Measurements from ENCODE around the gene FOXP2. TPM values are rescaled to one million over a fixed set of nuclear protein-coding genes. Genes with fewer than 3 reads are reported as not detected.

The FOXP2 gene
- total and polyA plus RNA-seq, 2 of the 4 experiments (the other 2 are of a cell fraction) = 0.89 to 1.1 TPM

DNA sequence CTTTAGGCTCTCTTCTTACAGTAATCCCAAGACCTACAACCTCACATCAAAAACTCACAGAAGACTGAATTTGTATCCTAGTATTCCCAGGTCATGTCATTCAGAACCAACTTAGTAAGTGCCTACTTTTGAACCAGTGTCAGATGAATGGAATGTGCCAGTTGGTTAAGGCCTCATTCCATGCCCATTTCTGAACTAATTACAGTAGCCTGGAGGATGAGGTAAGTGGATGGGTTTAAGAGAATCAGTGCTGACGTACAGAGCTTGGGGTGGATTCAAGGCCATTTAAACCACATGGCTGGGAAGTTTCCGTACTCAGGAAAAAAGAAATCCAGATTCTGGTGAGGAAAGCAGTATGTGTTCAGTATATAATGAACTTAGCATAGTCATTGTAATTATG lies 21.9 kb upstream of the FOXP2 start:
- Histone ChIP-seq H3K9ac (ENCODE audit: low read depth, low read length) (no peak overlapping the region), H2AK9ac (replicated peaks; ENCODE audit: low read depth, low read length, poor library complexity) (no peak overlapping the region), H2BK20ac (ENCODE audit: low read depth, low read length) (no peak overlapping the region), H4K91ac (ENCODE audit: insufficient read depth, low read depth, low read length) (no peak overlapping the region), H3K14ac (replicated peaks; ENCODE audit: low read depth, low read length) (no peak overlapping the region), H3K18ac (ENCODE audit: low read depth, low read length) (no peak overlapping the region), H2BK120ac (ENCODE audit: low read depth, low read length) (no peak overlapping the region), H3K79me1 (ENCODE audit: low read depth in 1 of 2, low read length in 2 of 2) (no peaks in the 10 kb centered on the region), H2AFZ (replicated peaks; ENCODE audit: low read length, poor library complexity) (no peak overlapping the region), H3K4me2 (ENCODE audit: low read depth, low read length) (no peak overlapping the region), H3K9me3 (ENCODE audit: control insufficient read depth, insufficient read depth, low read length) (no peaks in the 10 kb centered on the region), H3K27me3 (ENCODE audit: control insufficient read depth, insufficient read depth, low read length) (no peaks in the 10 kb centered on the region), H2BK15ac (ENCODE audit: low read depth, low read length) (no peak overlapping the region), H2AK5ac (ENCODE audit: low read depth, low read length) (no peak overlapping the region), H3K4ac (ENCODE audit: low read depth, low read length) (no peak overlapping the region), H2BK5ac (ENCODE audit: low read depth, low read length, poor library complexity, severe bottlenecking) (no peak overlapping the region), H3K36me3 (ENCODE audit: control insufficient read depth, insufficient read depth, low read length) (no peaks in the 10 kb centered on the region), H3K27ac (ENCODE audit: insufficient read depth, low read length) (no peak overlapping the region), H4K8ac (ENCODE audit: low read depth in 2 of 2, low read length in 2 of 2) (no peak overlapping the region), H3K56ac (ENCODE audit: extremely low read depth, insufficient read depth, low read length) (no peak overlapping the region), H4K20me1 (ENCODE audit: insufficient read depth, low read length) (no peaks in the 10 kb centered on the region), H3K4me1 (ENCODE audit: control insufficient read depth, insufficient read depth, low read length) (no peaks in the 10 kb centered on the region), H4K5ac (ENCODE audit: low read depth, low read length) (no peak overlapping the region), H3K4me3 (ENCODE audit: insufficient read depth, low read depth, low read length) (no peak overlapping the region), H3K9me1 (ENCODE audit: insufficient read depth, low read length) (no peaks in the 10 kb centered on the region), H3K23ac (ENCODE audit: low read depth, low read length) (no peak overlapping the region)
- dilution Hi-C loops (cut with HindIII; ENCODE audit: low sequenced_read_pairs, unreplicated experiment) (no loop called here), in situ Hi-C loops (cut with MboI; ENCODE audit: low sequenced_read_pairs) (no loop called here), intact Hi-C loops (cut with micrococcal nuclease) (no loop called here)
- no TSS peak for BruUV-seq (replicated peaks)
- no CpG with 5 or more reads among the region's 2 CpGs for WGBS, 2 experiments (ENCODE audit: extremely low coverage in 2 of 2, insufficient read length in 1 of 2)
- TF ChIP-seq MAZ (IDR thresholded peaks at IDR 0.05; ENCODE audit: borderline replicate concordance, low read depth, low read length) (no peak), NFE2L2 (IDR thresholded peaks at IDR 0.05; ENCODE audit: low read depth, low read length) (no peak), SMC3 (IDR thresholded peaks at IDR 0.05; ENCODE audit: low read depth, low read length) (no peak), MXI1 (IDR thresholded peaks at IDR 0.05; ENCODE audit: borderline replicate concordance, low read depth, low read length) (no peak), RCOR1 (IDR thresholded peaks at IDR 0.05; ENCODE audit: insufficient replicate concordance, low read length) (no peak), POLR2A (IDR thresholded peaks at IDR 0.05; ENCODE audit: low read depth, low read length) (no peak), FOS (IDR thresholded peaks at IDR 0.05; ENCODE audit: low read depth, low read length) (no peak), MAFK (IDR thresholded peaks at IDR 0.05; ENCODE audit: low read depth, low read length) (no peak), RAD21 (IDR thresholded peaks at IDR 0.05; ENCODE audit: low read length) (no peak), CHD1 (IDR thresholded peaks at IDR 0.05; ENCODE audit: low read depth, low read length) (no peak), BHLHE40 (IDR thresholded peaks at IDR 0.05; ENCODE audit: low read depth, low read length) (no peak), RFX5 (IDR thresholded peaks at IDR 0.05; ENCODE audit: low read depth, low read length) (no peak), CEBPB (IDR thresholded peaks at IDR 0.05; ENCODE audit: low read depth, low read length) (no peak)
- TF ChIP-seq, protein P1, sequence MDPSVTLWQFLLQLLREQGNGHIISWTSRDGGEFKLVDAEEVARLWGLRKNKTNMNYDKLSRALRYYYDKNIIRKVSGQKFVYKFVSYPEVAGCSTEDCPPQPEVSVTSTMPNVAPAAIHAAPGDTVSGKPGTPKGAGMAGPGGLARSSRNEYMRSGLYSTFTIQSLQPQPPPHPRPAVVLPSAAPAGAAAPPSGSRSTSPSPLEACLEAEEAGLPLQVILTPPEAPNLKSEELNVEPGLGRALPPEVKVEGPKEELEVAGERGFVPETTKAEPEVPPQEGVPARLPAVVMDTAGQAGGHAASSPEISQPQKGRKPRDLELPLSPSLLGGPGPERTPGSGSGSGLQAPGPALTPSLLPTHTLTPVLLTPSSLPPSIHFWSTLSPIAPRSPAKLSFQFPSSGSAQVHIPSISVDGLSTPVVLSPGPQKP (IDR thresholded peaks at IDR 0.05; ENCODE audit: borderline replicate concordance, low read depth, low read length) = no peak
- TF ChIP-seq, protein P2, sequence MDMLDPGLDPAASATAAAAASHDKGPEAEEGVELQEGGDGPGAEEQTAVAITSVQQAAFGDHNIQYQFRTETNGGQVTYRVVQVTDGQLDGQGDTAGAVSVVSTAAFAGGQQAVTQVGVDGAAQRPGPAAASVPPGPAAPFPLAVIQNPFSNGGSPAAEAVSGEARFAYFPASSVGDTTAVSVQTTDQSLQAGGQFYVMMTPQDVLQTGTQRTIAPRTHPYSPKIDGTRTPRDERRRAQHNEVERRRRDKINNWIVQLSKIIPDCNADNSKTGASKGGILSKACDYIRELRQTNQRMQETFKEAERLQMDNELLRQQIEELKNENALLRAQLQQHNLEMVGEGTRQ (IDR thresholded peaks at IDR 0.05; ENCODE audit: low read depth, low read length) = no peak
- TF ChIP-seq, protein P3, sequence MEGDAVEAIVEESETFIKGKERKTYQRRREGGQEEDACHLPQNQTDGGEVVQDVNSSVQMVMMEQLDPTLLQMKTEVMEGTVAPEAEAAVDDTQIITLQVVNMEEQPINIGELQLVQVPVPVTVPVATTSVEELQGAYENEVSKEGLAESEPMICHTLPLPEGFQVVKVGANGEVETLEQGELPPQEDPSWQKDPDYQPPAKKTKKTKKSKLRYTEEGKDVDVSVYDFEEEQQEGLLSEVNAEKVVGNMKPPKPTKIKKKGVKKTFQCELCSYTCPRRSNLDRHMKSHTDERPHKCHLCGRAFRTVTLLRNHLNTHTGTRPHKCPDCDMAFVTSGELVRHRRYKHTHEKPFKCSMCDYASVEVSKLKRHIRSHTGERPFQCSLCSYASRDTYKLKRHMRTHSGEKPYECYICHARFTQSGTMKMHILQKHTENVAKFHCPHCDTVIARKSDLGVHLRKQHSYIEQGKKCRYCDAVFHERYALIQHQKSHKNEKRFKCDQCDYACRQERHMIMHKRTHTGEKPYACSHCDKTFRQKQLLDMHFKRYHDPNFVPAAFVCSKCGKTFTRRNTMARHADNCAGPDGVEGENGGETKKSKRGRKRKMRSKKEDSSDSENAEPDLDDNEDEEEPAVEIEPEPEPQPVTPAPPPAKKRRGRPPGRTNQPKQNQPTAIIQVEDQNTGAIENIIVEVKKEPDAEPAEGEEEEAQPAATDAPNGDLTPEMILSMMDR (conservative IDR thresholded peaks at IDR 0.05; ENCODE audit: low read depth, low read length) = no peak
- ChIA-PET POLR2A (ENCODE audit: unreplicated experiment) (no interaction called here), CTCF (no interaction called here)
- DNase-seq (no peak), ATAC-seq (ENCODE audit: low read depth) (no peak)

Measured in IMR-90 (cell line).